Cortex of kidney (tissue), 1 donor: ENCODE results near the gene NUP98.

Experiments used
- DNase-seq: peaks from one replicate; lab custom pipeline; 2025; lab: John Stamatoyannopoulos, UW

The NUP98 gene

DNA sequence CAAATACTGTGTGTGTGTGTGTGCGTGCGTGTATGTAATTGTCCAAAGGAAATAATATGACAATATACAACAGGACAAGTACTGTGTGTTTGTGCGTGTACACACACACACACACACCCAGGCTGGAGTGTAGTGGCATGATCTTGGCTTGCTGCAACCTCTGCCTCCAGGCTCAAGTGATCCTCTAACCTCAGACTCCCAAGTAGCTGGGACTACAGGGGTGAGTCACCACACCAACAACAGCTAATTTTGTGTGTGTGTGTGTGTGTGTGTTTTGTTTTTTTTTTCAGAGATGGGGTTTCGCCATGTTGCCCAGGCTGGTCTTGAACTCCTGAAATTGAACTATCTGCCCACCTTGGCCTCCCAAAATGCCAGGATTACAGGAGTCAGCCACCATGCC, 61.5 kb downstream of the NUP98 start:
- no peak for DNase-seq

DNA sequence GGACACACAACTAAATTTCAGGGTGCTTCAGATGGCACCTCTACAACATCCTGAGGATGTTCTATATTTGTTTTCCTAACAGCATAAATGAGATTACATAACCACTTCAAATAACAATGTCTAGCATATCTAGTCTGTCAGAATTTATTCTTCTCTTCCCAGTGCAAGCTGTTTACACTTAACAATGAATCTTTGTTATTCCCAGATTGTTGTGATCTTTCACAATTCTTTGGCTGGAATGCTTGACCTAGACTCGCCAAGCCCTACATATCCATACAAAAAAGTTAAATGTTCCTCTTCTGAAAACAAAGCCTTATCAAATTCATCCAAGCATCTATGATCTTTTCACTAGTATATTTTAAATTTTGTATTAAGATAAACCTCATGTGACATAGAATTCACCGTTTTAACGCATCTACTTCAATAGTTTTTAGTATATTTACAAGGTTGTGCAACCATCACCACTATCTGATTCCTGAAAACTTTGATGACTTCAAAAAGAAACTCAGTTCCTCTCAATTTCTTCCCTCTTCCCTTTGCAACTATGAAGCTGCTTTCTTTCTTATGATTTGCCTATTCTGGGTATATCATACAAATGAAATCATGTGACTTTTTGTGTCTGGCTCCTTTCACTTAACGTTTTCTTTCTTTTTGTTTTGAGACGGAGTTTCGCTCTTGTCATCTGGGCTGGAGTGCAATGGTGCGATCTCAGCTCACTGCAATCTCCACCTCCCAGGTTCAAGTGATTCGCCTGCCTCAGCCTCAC, 64.5 kb downstream of the NUP98 start:
- DNase-seq: no peak

DNA sequence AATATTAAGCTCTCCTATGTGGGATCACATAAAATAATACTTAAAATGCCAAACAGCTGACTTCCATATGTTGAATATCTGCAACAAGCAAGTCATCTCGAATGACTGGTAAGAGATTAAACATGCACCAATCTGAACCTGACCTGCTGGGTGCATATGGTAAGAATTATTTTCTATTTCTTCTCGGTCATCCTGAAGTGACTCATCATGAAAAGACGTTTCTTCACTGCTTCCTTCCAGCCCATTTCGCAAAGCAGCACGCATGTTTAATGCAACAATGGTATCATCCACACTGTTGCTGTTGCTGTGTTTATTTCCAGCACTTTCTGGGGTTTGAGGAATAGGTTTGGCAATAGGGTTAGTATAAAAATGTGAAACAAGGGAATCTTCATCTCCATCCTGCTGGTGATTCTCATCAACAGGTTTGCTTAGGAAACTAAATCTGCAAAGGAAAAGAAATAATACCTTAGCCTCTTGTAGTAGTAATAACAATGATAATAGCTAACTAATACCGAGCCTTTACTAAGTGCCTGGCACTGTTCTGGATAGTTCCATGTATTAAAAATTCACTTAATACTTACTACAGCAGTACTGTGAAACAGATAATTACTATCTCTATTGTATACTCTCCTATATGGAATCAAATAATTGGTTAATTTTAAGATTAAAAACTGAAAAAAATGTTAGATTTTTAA, 74.2 kb downstream of the NUP98 start:
- no peak for DNase-seq

DNA sequence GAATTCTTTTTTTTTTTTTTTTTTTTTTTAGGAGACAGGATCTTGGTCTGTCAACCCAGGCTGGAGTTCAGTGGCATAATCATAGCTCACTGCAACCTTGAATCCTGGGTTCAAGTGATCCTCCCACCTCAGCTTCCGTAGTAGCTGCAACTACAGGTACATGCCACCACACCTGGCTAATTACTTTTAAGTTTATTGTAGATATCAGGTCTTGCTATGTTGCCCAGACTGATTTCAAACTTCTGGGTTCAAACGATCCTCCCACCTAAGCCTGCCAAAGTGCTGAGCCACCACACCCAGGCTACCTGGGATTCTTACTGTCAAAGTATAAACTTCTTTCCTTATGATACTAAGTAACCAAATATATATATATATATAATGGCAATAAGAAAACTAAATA, 75.3 kb downstream of the NUP98 start:
- no peak for DNase-seq

DNA sequence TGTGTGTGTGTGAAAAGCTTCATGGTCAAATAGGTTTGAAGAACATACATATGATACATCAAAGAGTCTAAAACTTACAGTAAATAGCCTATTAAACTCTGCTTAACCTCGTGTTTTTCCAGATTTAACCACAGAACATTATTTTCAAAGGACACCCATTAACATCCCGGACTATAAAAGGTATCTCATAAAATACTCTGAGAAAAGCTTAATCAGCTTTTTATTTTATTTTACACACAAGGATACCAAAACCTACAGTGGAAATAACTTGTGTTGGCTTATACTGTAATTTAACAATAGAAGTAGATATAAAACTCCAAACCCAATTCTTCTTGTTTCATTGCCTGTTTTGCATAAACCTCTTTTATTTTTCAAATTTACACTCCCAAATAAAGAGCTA, 76.4 kb downstream of the NUP98 start:
- DNase-seq: no peak

DNA sequence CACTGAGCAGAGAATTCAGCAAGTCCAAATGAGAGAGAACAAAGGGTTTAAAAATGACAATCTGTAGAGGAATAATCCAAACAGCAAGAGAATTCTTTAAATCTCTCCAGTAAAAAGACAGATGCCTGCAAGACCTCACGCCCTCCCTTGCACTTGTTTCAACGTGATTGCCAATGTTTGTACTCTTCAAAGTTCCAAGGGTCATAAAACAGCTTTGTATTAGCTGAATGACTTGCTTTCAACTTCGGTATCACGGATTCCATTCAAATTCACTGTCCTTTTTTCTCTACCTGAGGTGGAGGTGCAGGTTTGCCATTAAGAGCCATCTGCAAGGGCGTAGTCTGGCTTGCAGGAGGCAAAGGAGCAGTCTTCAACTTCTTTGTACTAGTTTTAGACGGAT, 85.1 kb downstream of the NUP98 start:
- DNase-seq: no peak

DNA sequence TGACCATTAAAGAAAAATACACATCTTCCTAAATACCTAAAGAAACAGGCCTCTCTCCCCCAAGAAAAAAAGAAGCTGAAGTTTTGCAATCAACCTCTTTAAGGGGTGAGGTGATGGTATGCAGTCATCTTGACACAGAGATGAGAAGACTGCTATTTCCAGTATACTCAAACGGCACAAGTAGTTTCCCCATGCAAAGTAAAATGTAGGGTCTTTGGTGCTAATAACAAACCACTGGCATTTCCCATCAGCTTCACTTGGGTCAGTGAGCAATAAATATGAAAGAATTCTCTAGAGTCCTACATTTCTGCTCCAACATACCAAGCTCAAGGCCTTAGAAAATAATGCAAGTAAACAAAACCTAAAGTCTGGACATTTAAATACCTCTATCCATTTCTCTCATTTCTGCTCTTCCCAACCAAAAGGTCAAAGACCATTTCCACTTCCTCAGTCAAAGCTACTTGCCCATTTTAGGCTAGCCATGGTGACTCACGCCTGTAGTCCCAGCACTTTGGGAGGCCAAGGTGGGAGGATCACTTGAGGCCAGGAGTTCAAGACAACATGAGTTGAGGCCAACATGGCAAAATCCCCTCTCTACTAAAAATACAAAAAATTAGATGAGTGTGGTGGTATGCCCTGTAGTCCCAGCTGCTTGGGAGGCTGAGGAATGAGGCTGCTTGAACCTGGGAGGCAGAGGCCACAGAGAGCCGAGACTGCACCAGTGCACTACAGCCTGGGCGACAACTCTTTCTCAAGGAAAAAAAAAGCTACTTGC, 86.7 kb downstream of the NUP98 start:
- DNase-seq: no peak

DNA sequence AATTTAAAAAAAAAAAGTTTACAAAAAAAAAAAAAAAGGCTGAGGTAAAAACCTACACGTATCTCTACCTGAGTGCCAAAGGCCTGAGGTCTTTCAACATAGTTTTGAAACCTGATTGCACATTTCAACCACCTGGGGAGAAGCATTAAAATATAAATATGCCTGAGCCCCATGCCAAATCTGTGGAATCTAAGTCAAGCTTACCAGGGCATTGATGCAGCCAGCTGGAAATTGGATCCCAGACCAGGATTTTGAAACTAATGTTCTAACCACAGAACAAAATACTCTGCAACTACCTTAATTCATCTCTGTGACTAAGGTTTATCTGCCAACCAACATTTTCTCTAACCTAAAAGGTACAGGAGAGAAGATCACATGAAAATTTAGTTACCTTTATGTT, 87.4 kb downstream of the NUP98 start:
- DNase-seq: no peak

DNA sequence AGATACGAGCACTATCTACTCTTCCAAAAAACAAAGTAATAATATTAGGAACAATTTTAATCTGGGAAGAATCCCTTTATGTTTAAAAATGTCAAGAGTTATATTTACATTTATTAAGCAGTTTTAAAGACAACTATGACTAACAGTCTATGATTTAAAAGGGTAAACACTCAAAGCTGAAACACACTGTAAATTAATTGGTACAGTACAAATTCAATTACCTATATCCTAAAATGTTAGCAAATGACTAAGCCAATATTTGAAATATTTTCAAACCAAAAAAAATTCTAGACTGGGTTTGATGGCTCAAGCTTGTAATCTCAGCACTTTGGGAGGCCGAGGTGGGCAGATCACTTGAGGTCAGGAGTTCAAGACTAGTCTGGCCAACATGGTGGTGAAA, 90.2 kb downstream of the NUP98 start:
- no peak for DNase-seq

DNA sequence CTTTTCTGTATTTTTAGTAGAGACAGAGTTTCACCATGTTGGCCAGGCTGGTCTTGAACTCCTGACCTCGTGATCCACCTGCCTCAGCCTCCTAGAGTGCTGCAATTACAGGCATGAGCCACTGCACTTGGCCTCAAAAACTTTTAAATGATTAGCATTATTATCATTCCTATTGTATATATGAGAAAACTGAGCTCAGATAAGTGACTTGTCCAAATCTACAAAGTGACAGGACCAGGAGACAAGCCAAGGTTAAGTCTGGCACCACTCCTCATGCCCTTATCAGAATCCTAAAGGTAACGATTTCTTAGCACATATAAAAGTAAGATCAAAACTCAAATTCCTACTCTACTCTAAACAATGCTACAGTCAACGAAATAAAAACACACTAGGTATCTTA, 94.0 kb downstream of the NUP98 start:
- DNase-seq: no peak

DNA sequence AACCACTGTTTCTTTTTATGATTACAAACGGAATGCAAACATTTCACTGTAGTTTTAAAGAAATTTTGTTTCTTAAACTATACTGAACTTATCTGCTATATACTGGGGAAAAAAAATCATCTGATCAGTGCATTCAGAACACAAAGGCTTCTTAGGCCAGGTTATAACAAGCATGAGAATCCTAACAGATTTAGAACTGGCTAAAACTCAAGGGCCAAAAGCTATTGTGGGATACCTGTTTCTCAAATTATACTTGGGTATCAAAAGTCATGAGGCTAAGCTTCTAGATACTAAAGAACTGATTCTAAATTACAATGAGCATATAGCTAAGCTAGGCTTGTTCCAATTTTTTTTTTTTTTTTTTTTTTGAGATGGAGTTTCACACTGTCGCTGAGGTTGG, 96.4 kb downstream of the NUP98 start:
- no peak for DNase-seq

DNA sequence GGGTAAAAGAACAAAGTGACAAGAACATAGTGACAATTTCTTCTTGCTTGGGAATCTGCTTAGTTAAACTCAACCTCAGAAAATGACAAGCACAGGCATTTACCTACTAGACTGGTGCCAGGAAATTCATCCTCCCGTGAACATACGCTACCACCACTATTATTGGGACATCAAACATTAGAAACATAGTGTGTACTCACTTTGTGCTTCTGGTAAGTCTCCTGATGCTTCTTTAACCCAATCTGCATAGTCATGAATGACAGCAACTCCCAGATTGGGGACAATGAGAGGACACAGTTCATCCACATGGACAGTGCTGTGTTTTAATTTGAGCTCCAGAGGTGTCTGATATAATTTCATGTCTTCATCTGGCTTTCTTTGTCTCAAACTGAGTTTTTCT, 96.9 kb downstream of the NUP98 start:
- DNase-seq: no peak

DNA sequence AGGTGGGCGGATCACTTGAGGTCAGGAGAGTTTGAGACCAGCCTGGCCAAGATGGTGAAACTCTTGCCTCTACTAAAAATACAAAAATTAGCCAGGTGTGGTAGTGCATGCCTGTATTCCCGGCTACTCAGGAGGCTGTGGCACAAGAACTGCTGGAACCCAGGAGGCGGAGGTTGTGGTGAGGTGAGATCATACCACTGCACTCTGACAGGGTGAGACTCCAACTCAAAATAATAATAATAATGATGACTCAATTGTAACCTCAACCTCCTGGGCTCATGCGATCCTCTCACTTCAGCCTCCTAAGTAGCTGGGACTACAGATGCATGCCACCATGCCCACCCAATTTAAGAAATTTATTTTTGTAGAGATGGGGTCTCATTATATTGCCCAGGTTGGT, 110.6 kb downstream of the NUP98 start:
- DNase-seq: no peak

DNA sequence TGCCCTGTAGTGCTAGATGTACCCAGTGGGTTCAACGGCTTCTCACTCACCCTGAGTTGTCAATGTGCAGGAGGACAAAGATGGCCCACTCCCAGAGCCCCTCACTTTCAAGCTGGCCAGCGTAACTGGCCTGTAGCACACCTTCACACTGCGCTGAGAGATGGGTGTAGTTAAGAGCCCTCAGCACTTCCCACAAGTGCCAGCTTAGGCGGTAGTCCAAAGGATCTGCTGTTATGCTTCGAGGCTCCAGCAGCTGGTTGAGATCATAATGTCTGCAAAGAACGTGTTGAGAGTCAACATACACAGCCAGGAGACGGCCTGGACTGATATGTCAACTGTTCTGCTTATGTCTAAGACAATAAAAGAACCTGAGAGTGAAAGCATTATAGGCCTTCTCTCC, 111.4 kb downstream of the NUP98 start:
- DNase-seq: no peak

DNA sequence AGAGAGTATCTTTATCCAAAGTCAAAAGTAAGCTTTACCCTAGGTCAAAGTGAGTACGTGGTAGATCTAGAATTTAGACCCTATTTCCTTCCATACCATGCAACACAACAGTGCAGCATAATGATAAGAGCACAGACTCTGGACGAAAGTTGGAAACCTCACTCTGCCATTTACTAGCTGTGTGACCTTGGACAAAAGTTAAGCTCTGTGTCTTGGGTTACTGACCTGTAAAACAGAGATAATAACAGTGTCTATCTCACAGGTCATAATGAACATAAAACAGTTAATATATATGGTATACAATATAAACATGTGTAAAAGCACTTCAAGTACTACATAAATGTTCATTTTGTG, 112.6 kb downstream of the NUP98 start:
- no peak for DNase-seq

DNA sequence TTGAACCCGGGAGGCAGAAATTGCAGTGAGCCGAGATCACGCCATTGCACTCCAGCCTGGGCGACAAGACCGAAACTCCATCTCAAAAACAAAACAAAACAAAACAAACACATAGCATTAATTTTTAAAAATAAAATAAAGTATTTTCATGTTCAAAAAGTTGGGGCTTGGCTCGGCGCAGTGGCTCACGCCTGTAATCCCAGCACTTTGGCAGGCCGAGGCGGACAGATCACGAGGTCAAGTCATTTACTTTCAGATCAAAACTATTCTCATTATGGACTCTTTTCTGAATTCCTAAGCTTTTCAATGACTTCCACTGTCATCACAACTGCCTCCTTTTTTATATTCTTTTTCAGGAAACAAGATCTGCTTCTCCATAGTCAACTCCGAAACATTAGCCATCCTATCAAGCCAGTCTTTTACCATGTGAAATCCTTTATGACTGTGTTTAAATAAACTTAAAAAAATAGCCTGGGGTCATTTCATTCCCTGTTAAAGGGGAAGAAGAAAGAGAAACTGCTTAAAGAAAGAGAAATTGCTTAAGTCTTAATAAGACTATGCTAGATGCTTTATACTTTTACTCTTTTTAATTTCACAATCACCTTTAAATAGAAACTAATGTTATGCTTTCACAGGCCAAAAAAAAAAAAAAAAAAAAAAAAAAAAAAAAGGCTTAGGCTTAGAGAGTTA, 113.1 kb downstream of the NUP98 start:
- DNase-seq: no peak

DNA sequence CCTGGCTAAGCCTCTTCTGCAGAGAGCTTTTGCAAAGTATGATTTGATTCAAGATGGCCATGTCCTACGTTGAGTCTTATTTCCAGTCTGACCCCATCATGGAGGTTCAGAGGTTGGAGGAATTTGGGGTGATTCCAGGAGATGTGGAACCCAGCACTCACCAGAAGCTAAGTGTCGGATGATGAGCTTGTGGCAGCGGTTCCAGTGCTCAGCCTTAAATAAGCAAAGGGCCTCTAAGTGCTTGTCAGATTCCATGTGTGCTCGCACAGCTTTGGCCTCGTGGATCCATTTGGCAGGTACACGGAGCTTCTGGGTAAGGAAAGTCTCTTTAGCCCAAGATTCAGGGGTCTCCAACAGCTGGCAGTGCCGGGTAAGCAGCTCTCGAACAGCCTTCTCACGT, 114.3 kb downstream of the NUP98 start:
- no peak for DNase-seq

DNA sequence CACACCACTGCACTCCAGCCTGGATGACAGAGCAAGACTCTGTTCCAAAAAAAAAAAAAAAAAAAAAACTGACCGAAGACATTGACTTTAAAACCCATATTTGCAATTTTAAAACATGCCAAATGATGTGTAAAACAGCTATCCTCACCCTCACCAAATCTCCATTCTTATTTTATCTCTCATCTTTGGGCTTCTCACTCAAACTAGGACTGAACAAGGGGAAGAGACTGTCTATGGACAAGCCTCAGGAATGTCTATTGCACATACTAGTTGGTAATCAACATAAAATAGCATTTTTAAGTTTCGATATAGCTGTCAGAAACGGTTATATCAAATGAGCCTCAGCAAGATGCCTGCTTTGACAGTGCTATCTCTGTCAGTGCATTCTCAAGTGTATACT, 118.3 kb downstream of the NUP98 start:
- no peak for DNase-seq

DNA sequence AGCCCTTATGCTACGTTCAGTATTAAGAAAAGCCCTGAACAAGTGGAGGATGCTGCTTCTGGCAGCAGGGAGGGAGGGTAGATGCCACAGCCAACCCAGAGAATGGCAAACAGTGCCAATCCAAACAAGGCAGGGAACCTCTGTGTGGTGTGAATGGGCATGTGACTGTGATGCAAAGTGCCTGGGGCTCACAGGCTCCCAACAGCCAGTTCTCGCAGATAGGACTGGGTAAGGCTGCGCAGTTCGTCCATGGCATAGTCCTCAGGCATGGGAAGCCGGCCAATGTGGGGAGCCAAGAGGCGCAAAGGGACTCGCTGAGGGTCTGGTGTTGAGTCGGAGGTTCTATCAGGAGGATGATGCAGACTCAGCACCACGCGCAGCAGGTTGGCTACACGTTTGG, 121.4 kb downstream of the NUP98 start:
- no peak for DNase-seq

DNA sequence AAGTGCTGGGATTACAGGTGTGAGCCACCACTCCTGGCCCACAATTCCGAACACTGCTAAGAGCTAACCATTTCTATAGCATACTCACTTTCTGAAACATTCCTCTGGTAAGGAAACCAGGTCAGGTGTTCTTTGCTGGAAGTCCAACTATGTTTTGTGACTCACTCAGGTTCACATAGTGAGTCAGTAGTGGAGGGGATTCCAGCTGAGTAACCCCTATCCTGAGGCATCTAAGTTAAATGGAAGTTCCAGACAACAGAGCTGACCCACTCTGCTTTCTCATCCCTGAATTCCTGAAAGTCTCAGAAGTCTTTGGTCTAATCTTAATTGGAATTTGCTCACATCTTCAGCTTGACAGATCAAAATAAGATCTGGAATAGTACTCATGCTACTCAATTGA, 123.2 kb downstream of the NUP98 start:
- DNase-seq: no peak

DNA sequence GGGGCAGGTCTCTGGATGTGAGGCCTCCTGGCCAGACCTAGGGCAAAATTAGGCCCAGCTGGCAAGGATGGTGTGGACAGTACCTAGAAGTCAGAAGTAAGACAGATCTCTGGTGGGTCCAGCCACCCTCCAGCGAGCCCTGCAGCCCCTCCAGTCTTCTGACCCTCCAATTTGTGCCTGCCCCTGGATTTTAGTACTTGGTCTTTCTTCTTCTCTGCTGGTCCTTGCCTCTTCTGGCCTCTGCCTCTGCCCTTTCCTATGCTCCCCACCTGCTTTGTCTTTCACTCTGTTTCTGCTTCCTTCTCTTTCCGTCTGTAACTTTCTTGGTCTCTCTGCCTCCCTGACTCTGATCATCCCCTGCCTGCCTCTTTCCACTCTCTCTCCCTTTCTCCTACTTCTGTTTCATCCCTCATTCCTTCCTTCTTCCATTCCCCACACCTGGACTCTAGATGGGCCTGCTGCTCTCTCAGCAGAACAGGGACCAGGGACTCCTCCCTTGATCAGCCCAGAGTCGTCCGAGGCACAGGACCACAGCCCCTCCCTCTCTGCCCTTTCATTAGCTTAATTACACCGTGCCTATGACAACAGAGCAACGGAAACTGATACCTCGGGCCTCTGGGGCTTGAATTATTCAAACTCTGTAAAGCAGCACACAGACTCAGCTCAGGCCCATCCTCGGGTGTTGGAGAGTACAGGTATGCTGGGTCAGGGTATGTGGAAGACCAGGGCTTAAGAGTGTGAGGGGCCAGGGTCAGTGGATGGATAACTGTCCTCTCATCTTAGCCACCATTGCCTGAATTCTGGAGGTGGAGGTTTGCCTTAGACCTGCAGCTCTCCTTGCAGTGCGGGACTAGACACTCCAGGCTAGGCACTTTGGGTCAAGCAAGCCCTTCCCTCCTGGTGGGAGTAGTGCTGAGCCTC, 125.8 kb downstream of the NUP98 start, which contains the start of gene CHRNA10:
CHRNA10 (minus strand) TSS at position 51 of the 921 bp plus-strand sequence. CDS start 72 bp downstream, outside the sequence.
- no peak for DNase-seq
